SK-N-SH treated with all-trans-retinoic acid at 6 μM for 48 hours (cell line): ENCODE results near the gene FAM13A.

Experiments
- PPARA ChIP-seq: fragments of 250-450 bp; sonication (Bioruptor Pico); IDR thresholded peaks from 2 replicates; pipeline ENCODE4 v1.5.0; 2020; ENCODE audit warnings: mild to moderate bottlenecking, borderline replicate concordance
- ZC3H10 ChIP-seq: fragments of 250-450 bp; sonication (Bioruptor Pico); IDR thresholded peaks from 2 replicates; pipeline ENCODE4 v1.5.1; 2021; ENCODE audit warnings: mild to moderate bottlenecking, moderate library complexity
- ZFP3 ChIP-seq: fragments of 250-450 bp; sonication (Bioruptor Pico); IDR thresholded peaks from 2 replicates; pipeline ENCODE4 v1.5.0; 2020; ENCODE audit warnings: mild to moderate bottlenecking, moderate library complexity
- ZFP30 ChIP-seq: fragments of 450-650 bp; formaldehyde crosslinking; IDR thresholded peaks from 2 replicates; pipeline ENCODE4 v1.5.0; 2022; ENCODE audit warnings: mild to moderate bottlenecking, moderate library complexity

- TF ChIP-seq ZFP3 (no peak), ZFP30 (CRISPR knock-in tag) (no peak), ZC3H10 (CRISPR knock-in tag) (no peak), PPARA (no peak)
Measured at GRCh38 chr4:89101256-89102161, 44.5 kb upstream of the FAM13A start.
